ENCODE results near the gene TMEM163.

DNA sequence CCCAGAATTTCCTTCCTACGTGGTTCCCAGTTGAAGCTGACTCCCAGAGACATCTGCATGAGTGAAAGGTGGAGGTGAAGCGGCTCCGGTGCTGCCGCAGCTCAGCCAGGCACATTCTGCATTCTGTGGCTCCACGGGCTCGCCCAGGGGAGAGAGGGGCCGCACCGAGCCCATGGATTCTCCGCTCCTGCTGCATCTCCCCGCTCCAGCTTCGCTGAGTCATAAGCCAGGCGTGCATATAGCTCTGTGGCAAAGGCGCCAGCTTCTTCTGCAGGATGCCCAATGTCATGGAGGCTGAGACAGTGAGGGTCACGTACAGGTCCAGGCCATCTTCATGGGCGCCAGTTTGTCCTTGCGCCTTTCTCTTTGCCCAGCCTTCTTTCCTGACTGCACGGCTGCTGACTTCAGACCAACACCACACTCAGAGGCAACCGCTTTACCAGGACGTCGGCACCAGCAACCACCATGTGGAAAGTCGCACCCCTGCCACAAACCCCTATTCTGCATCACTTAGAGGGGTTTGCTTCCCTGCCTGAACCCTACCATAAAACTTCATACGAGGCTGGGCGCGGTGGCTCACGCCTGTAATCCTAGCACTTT lies 249.2 kb downstream of the TMEM163 start:
- TF ChIP-seq, protein P1, sequence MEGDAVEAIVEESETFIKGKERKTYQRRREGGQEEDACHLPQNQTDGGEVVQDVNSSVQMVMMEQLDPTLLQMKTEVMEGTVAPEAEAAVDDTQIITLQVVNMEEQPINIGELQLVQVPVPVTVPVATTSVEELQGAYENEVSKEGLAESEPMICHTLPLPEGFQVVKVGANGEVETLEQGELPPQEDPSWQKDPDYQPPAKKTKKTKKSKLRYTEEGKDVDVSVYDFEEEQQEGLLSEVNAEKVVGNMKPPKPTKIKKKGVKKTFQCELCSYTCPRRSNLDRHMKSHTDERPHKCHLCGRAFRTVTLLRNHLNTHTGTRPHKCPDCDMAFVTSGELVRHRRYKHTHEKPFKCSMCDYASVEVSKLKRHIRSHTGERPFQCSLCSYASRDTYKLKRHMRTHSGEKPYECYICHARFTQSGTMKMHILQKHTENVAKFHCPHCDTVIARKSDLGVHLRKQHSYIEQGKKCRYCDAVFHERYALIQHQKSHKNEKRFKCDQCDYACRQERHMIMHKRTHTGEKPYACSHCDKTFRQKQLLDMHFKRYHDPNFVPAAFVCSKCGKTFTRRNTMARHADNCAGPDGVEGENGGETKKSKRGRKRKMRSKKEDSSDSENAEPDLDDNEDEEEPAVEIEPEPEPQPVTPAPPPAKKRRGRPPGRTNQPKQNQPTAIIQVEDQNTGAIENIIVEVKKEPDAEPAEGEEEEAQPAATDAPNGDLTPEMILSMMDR (IDR thresholded peaks at IDR 0.05), result no peak
- TF ChIP-seq POLR2A (IDR thresholded peaks at IDR 0.05), result no peak

Measured in thyroid gland (tissue), 4 donors.